ENCODE measurements around the gene ZNF778.

- TF ChIP-seq, protein P1, sequence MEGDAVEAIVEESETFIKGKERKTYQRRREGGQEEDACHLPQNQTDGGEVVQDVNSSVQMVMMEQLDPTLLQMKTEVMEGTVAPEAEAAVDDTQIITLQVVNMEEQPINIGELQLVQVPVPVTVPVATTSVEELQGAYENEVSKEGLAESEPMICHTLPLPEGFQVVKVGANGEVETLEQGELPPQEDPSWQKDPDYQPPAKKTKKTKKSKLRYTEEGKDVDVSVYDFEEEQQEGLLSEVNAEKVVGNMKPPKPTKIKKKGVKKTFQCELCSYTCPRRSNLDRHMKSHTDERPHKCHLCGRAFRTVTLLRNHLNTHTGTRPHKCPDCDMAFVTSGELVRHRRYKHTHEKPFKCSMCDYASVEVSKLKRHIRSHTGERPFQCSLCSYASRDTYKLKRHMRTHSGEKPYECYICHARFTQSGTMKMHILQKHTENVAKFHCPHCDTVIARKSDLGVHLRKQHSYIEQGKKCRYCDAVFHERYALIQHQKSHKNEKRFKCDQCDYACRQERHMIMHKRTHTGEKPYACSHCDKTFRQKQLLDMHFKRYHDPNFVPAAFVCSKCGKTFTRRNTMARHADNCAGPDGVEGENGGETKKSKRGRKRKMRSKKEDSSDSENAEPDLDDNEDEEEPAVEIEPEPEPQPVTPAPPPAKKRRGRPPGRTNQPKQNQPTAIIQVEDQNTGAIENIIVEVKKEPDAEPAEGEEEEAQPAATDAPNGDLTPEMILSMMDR (IDR thresholded peaks at IDR 0.05; ENCODE audit: control extremely low read depth in 1 of 3, insufficient read depth in 1 of 3, low read depth in 1 of 3, low read length in 3 of 3): no peak
- no peak for TF ChIP-seq CREB1 (IDR thresholded peaks at IDR 0.05)
- TF ChIP-seq RBBP5 (IDR thresholded peaks at IDR 0.05; ENCODE audit: borderline replicate concordance, low read depth, low read length): no peak
- TF ChIP-seq NRF1 (IDR thresholded peaks at IDR 0.05; ENCODE audit: low read depth, low read length): no peak
- TF ChIP-seq CHD2 (IDR thresholded peaks at IDR 0.05; ENCODE audit: low read length): no peak
- no peak for TF ChIP-seq SUZ12 (IDR thresholded peaks at IDR 0.05; ENCODE audit: low read length)
- no peak for TF ChIP-seq CEBPB (IDR thresholded peaks at IDR 0.05; ENCODE audit: low read depth, low read length)
Measured at GRCh38 chr16:89270666-89271345, 53.3 kb downstream of the ZNF778 start.
